Common myeloid progenitor, CD34-positive (primary cell): Measurements from ENCODE around the gene IZUMO1.
A peak's percentile ranks its signal among the peaks of the same experiment; 100 is the strongest.
"Not testable (repeated sequence)": the region's sequence is repeated elsewhere in the genome, so short reads cannot be mapped to it uniquely, and the experiment has no call there.

Experiments used
- CTCF ChIA-PET: fragments of 350-600 bp; sonication (Branson Sonifier 250); formaldehyde crosslinking; loops from one replicate; lab custom pipeline; 2021; ENCODE audit warnings: antibody characterized with exemption; lab: Charles Lee
- POLR2A ChIA-PET: fragments of 350-600 bp; sonication (Branson Sonifier 250); formaldehyde crosslinking; loops from one replicate; lab custom pipeline; 2021; ENCODE audit warnings: antibody characterized with exemption; lab: Charles Lee
- DNase-seq, 3 donors: peaks; one replicate each; pipeline versions ENCODE4 v3.0.0 to v3.0.0-alpha.2; 2013
- H3K27ac ChIP-seq, 2 experiments: 1 replicate in 1 of 2; 2 replicates in 1 of 2; pipeline ENCODE4 v1.7.0; 2013; ENCODE audit warnings: inconsistent platforms in 2 of 2, low read length in 2 of 2, mild to moderate bottlenecking in 2 of 2, low read depth in 1 of 2, moderate library complexity in 1 of 2; ENCODE audit not compliant: severe bottlenecking in 2 of 2, insufficient read depth in 1 of 2, poor library complexity in 1 of 2
- H3K27me3 ChIP-seq, 5 experiments: replicated peaks in 2 of 5; 1 replicate in 3 of 5; 2 replicates in 2 of 5; pipeline versions ENCODE4 v1.6.1 to v1.7.0; 2013; ENCODE audit warnings: low read length in 4 of 5, mild to moderate bottlenecking in 2 of 5, moderate library complexity in 2 of 5, inconsistent platforms in 1 of 5; ENCODE audit not compliant: insufficient read depth in 5 of 5, control insufficient read depth in 4 of 5
- H3K36me3 ChIP-seq, 4 experiments: 1 replicate in 2 of 4; 2 replicates in 2 of 4; pipeline versions ENCODE4 v1.6.1 to v1.7.0; 2013; ENCODE audit warnings: low read length in 3 of 4, control low read depth in 1 of 4, mild to moderate bottlenecking in 1 of 4; ENCODE audit not compliant: control insufficient read depth in 4 of 4, insufficient read depth in 4 of 4
- H3K4me1 ChIP-seq, 4 experiments: 1 replicate in 3 of 4; 2 replicates in 1 of 4; pipeline versions ENCODE4 v1.6.1 to v1.7.1; 2013; ENCODE audit warnings: low read length in 3 of 4, mild to moderate bottlenecking in 3 of 4, control low read depth in 1 of 4, inconsistent platforms in 1 of 4, moderate library complexity in 1 of 4; ENCODE audit not compliant: control insufficient read depth in 4 of 4, insufficient read depth in 4 of 4; ENCODE audit errors: control extremely low read depth in 1 of 4
- H3K4me3 ChIP-seq, 7 experiments: 1 replicate in 4 of 7; 2 replicates in 3 of 7; pipeline versions ENCODE4 v1.5.1 to v1.7.0; 2013; ENCODE audit warnings: mild to moderate bottlenecking in 7 of 7, low read length in 6 of 7, moderate library complexity in 6 of 7, inconsistent platforms in 2 of 7, low read depth in 2 of 7, control low read depth in 1 of 7; ENCODE audit not compliant: insufficient read depth in 4 of 7, control insufficient read depth in 1 of 7; ENCODE audit errors: extremely low read depth in 1 of 7
- H3K9me3 ChIP-seq, 5 experiments: 1 replicate in 4 of 5; 2 replicates in 1 of 5; pipeline versions ENCODE4 v1.6.1 to v1.7.1; 2013; ENCODE audit warnings: low read length in 4 of 5, mild to moderate bottlenecking in 2 of 5, inconsistent platforms in 1 of 5, low read depth in 1 of 5, moderate library complexity in 1 of 5; ENCODE audit not compliant: control insufficient read depth in 4 of 5, insufficient read depth in 2 of 5; ENCODE audit errors: control extremely low read depth in 1 of 5
- WGBS: methylation state at CpG from one replicate; pipeline ENCODE4 v1.1.5; 2013; ENCODE audit not compliant: insufficient coverage; 5-methylcytosine and 5-hydroxymethylcytosine counted together

Gene IZUMO1

GRCh38 chr19:48786422-48786821 lies 39.7 kb upstream of the IZUMO1 start:
- 92% methylated on average over 7 of the region's 7 CpGs for WGBS
- H3K27ac ChIP-seq, H3K9me3 ChIP-seq, H3K36me3 ChIP-seq, H3K4me1 ChIP-seq, H3K27me3 ChIP-seq, POLR2A ChIA-PET, H3K4me3 ChIP-seq, DNase-seq: not testable (repeated sequence)
- CTCF ChIA-PET = interaction anchor here (1.1 to 27.8 kb wide), 2 partner anchors 9 to 58 kb away, joined by 3 to 376 read pairs; partner anchors contain the start of gene HSD17B14

- DNase-seq = peak in 2 of 3 donors; percentile 48 to 69
- Histone ChIP-seq H3K4me1 (peaks cover 0 to 7% (median 3%) of the 10 kb centered on the region in 4 experiments), H3K4me3 (no peak overlapping the region), H3K27me3 (no peaks in the 10 kb centered on the region), H3K27ac (no peak overlapping the region), H3K9me3 (no peaks in the 10 kb centered on the region), H3K36me3 (no peaks in the 10 kb centered on the region)
- ChIA-PET POLR2A (no interaction called here), CTCF (interaction anchor here (0.6 to 27.8 kb wide), 5 partner anchors 11 to 139 kb away, joined by 3 to 376 read pairs (median 6); partner anchors contain the start of genes CA11 and HSD17B14)
- WGBS = 67% methylated on average over 1 of the region's 5 CpGs
Measured at GRCh38 chr19:48784527-48784926, 37.8 kb upstream of the IZUMO1 start.

DNA sequence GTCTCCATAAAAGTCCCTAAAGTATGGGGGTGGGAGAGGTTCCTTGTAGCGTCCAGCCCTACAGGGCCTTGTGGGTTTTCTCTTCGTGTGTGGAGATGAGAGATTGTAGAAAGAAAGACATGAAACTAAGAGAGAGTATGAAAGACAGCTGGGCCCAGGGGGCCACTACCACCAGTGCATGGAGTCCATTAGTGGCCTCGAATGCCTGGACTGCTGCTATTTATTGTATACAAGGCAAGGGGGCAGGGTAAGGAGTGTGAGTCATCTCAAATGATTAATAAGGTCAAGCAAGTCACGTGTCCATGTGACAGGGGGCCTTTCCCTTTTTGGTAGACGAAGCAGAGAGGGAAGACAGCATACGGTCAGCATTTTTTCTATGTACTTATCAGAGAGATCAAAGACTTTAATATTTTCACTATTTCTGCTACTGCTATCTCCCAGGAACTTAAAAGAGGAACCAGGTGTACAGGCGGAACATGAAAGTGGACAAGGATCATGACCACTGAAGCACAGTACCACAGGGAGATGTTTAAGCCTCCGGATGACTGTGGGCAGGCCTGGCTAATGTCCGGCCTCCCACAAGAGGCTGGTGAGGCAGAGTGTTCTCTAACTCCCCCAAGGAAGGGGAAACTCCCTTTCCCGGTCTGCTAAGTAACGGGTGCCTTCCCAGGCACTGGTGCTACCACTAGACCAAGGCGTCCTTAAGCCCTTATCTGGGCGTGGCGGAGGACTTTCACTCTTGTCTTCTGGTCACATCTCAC lies 34.1 kb upstream of the IZUMO1 start:
- ChIA-PET CTCF (interaction anchor here (0.8 to 27.8 kb wide), 3 partner anchors 22 to 106 kb away, joined by 4 to 376 read pairs (median 4); partner anchors contain the start of gene HSD17B14), POLR2A (no interaction called here)
- Histone ChIP-seq H3K36me3 (no peaks in the 10 kb centered on the region), H3K27ac (no peak overlapping the region), H3K4me1 (peaks cover 0 to 7% (median 3%) of the 10 kb centered on the region in 4 experiments), H3K27me3 (no peaks in the 10 kb centered on the region), H3K4me3 (no peak overlapping the region), H3K9me3 (no peaks in the 10 kb centered on the region)
- DNase-seq = peak in 1 of 3 donors; percentile 43
- 91% methylated on average over 10 of the region's 14 CpGs for WGBS

DNA sequence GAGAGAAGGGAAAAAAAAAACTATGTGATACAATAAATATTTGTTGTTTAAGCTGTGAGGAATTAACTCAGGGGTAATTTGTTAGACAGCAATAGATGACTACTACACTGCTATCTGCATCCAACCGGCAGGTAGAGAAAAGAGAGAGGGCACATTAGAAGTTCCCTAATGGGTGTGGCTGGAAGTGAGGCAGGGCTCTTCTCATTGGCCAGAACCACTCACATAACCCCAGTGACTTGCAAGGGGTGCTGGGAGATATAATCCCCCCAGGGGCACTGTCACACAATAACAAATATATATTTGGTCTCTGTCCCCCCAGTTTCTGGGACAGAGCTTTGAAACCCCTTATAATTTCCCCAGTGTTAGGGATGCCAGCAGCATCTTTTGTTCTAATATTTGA lies 32.9 kb upstream of the IZUMO1 start:
- Histone ChIP-seq H3K4me3 (no peak overlapping the region), H3K4me1 (peaks cover 0 to 7% (median 3%) of the 10 kb centered on the region in 4 experiments), H3K36me3 (no peaks in the 10 kb centered on the region), H3K27me3 (no peaks in the 10 kb centered on the region), H3K27ac (no peak overlapping the region), H3K9me3 (no peaks in the 10 kb centered on the region)
- ChIA-PET CTCF (interaction anchor here (0.7 to 1.2 kb wide), 3 partner anchors 15 to 105 kb away, joined by 3 to 4 read pairs (median 4); no protein-coding TSS in a partner anchor), POLR2A (no interaction called here)
- WGBS = no CpG with 5 or more reads among the region's 1 CpG
- DNase-seq = peak in 1 of 3 donors; percentile 31

GRCh38 chr19:48777720-48778119 lies 31.0 kb upstream of the IZUMO1 start:
- DNase-seq = no peak
- H3K27me3 ChIP-seq = no peaks in the 10 kb centered on the region
- ChIA-PET POLR2A (no interaction called here), CTCF (interaction anchor here (1.3 to 1.5 kb wide), 2 partner anchors 18 to 65 kb away, joined by 3 to 4 read pairs; no protein-coding TSS in a partner anchor)
- no peak overlapping the region for H3K4me3 ChIP-seq
- 96% methylated on average over 10 of the region's 12 CpGs for whole genome bisulfite sequencing
- H3K36me3 ChIP-seq = no peaks in the 10 kb centered on the region
- peaks cover 0 to 7% (median 2%) of the 10 kb centered on the region in 4 experiments for H3K4me1 ChIP-seq
- no peak overlapping the region for H3K27ac ChIP-seq
- no peaks in the 10 kb centered on the region for H3K9me3 ChIP-seq

- CTCF ChIA-PET = interaction anchor here (0.7 to 1.5 kb wide), 3 partner anchors 18 to 451 kb away, joined by 3 to 4 read pairs (median 3); no protein-coding TSS in a partner anchor
- POLR2A ChIA-PET = no interaction called here
- H3K4me1 ChIP-seq = peaks cover 0 to 7% (median 0%) of the 10 kb centered on the region in 4 experiments
- 100% methylated on average over 5 of the region's 5 CpGs for WGBS
- no peaks in the 10 kb centered on the region for H3K9me3 ChIP-seq
- DNase-seq = no peak
- no peaks in the 10 kb centered on the region for H3K27me3 ChIP-seq
- no peak overlapping the region for H3K27ac ChIP-seq
- H3K36me3 ChIP-seq = no peaks in the 10 kb centered on the region
- H3K4me3 ChIP-seq = no peak overlapping the region
Measured at GRCh38 chr19:48777139-48777538, 30.4 kb upstream of the IZUMO1 start.

DNA sequence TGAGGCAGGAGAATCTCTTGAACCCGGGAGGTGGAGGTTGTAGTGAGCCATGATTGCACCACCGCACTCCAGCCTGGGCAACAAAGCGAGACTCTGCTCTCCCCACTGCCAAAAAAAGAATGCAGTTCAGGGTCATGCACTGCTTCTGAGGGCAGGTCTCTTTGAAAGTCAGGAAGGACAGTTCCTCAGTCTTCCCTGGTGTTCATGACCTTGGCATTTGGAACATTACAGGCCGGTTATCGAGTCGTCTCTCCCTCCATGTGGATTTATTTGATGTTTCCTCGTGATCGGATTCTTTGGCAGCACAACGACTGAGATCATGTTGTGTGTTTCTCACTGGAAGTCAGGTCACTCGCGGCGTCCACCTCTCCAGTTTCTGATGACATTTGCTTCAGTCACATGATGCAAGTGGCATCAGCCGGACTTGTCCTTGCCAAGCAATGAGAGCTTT lies 25.8 kb upstream of the IZUMO1 start:
- Histone ChIP-seq H3K27ac (no peak overlapping the region), H3K36me3 (no peaks in the 10 kb centered on the region), H3K4me1 (no peaks in the 10 kb centered on the region), H3K27me3 (peaks cover 0 to 2% (median 0%) of the 10 kb centered on the region in 5 experiments), H3K4me3 (no peak overlapping the region), H3K9me3 (no peaks in the 10 kb centered on the region)
- ChIA-PET POLR2A (no interaction called here), CTCF (interaction anchor here (0.8 to 1.3 kb wide), 2 partner anchors 10 to 30 kb away, joined by 3 to 5 read pairs; no protein-coding TSS in a partner anchor)
- 96% methylated on average over 10 of the region's 13 CpGs for WGBS
- DNase-seq = no peak
